ENCODE results near the gene ZSWIM6. TPM values are rescaled to one million over a fixed set of nuclear protein-coding genes. Genes with fewer than 3 reads are reported as not detected.

The ZSWIM6 gene
- total RNA-seq, 1 experiment from 2014 or later = 3.2 TPM

DNA sequence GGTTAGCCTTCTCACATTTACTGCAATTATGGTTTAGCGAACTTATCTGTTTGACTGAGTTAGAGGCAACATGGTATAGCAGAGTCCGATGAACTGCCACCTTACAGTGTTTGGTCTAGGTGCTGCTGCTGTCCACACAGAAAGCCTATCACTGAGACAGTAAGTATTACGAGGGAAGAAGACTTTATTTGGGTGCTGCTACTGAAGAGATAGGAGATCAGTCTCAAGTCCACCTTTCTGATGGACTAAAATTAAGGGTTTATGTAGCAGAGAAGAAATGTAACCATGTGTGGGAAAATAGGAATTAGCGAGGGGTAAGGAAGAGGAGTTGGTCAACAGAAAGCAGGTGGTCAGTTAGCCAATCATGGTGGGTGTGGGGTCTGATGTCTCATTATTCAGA lies 109.7 kb downstream of the ZSWIM6 start:
- DNase-seq (ENCODE audit: low spot score) = no peak

DNA sequence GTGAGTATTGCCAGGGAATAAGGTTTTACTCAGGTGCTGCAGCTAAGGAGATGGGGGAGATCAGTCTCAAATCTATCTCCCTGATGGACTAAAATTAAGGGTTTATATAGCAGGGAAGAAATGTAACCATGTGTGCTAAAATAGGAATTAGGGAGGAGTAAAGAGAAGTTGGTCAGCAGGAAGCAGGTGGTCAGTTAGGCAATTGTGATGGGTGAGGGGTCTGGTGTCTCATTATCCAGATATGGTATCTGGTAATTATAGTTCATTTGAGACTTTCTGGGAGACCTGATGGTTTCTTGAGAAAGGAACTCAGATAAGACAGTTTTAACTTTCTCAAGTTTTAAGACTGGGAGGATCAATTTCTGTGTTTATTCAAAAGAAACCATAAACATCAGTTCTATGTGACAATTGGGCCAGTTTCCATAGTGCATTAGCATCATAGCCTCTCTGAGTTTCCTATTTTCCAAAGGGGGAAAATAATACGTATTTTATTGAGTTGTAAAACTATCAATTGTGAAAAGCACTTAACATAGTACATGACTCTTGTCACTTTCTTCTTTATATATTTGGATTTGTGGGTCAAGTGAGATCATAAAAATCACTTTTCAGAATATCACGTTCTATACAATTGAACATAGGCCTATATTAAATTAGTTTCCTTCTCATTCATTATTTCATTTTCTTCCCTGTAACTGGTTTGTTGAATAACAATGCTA lies 115.9 kb downstream of the ZSWIM6 start:
- DNase-seq (ENCODE audit: low spot score) = no peak

DNA sequence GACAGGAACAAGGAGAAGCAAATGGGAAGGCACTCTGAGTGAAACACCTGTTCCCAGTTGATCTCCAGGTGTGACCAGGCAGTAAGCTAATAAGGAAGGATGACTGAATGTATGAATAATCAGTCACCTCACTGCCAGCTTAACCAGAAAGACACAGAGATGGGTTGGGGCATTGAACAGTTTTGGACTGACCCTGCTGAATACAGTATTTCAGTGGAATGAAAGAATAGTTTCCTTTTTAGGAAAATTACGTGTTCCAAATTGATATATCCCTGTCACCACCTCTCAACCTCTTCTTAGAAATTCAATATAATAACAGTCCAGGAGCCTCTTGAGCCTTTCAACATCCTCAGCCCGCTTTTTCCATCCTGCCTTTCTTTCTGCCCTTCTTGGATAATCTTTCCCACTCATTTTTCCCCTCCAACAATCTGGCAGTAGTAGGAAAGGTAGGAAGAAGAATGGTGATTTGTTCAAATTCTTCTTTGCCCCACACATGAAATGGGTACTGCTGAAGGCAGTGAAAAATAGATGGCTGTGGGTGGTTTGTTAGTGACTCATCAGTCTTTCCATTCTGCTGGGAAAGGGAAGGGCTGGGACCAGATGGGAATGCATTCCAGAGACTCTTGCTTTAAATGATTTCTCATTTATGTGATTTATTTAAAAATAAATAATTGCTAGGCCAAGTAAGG lies 117.9 kb downstream of the ZSWIM6 start:
- peak; percentile 57 for DNase-seq (ENCODE audit: low spot score)

GRCh38 chr5:61450493-61451279 lies 118.6 kb downstream of the ZSWIM6 start:
- no peak for DNase-seq (ENCODE audit: low spot score)

DNA sequence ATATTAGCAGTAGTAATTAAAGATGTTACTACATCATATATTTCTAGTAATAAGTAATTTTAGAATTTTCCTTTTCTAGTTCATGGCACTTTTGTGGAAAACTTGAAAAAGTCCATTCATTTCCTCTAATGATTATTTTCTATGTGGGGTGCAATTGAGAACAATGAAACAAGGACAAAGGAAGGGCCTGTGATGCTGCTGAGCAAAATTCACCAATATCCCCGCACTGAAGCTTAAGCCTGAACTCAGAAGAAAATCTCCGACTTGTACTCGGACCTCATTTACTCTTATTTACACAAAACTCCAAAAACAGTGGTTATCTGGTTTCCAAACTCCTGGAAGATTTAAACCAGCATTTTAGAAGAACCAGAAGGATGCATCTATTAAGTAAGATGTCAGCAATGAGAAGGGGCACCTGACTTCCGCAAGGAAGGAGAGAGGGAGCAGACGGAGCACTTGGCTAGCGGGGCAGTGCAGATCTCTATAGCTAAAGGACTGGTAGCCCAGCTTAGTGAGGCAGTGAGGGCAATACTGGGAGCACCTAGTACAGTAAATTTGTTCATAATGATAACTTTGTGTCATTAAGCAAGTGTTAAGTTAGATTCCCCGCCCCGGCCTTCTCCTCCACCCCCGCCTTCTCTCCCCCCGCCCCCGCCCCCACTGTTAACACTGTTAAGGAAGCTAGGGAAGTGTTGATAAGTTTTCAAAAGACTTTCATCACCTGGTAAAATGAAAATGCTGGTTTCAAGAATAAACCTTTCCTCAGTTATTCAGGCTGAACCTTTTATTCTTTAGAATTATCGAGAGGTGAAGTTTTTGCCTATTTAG lies 123.3 kb downstream of the ZSWIM6 start:
- DNase-seq (ENCODE audit: low spot score) = no peak

- DNase-seq (ENCODE audit: low spot score) = no peak
These were observed 128.4 kb downstream of the ZSWIM6 start for GRCh38 chr5:61460471-61460870.

- peak; percentile 14 for DNase-seq (ENCODE audit: low spot score)
These were observed 129.4 kb downstream of the ZSWIM6 start for GRCh38 chr5:61461417-61461816.

- DNase-seq (ENCODE audit: low spot score) = no peak
These were observed 129.9 kb downstream of the ZSWIM6 start for GRCh38 chr5:61461926-61462325.

DNA sequence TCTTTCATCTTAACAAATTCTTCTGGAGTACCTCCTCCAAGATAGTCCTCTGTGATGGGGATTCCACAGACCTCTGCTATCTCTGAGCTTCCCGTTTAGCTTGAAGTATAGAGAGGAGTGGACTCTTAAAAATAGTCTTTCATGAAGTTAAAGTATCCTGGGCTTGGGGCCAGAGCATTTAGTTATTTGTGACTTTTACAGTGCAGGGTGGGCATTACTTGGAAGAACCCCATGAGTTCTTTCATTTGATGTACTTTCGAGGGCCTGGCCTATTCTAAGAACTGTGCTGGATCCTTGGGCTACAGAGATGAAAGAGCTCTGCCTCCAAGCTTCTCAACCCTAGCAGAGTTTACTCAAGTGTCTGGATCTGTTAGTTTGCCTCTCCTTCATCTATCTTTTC lies 131.5 kb downstream of the ZSWIM6 start:
- DNase-seq (ENCODE audit: low spot score) = no peak

DNA sequence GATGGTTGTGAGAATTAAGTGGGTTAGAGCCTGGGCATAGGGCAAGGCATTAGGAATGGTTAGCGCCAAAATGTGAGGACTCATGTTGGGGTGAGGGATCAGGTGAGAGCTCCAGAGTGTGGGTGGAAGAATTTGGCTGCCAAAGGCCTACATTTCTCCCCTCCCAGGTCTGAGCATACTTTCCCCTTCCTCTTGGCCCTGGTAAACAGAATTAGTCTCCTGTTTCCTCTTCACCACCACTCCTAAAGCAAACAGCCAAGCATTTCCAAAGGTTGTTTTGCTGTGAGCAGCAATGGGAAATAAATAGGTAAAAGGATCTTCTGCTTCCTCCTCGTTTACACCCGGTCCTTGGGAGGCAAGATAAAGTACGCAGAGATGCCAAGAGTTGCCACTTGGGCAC lies 132.5 kb downstream of the ZSWIM6 start:
- peak; percentile 27 for DNase-seq (ENCODE audit: low spot score)

GRCh38 chr5:61465066-61465465 lies 133.0 kb downstream of the ZSWIM6 start:
- no peak for DNase-seq (ENCODE audit: low spot score)

DNA sequence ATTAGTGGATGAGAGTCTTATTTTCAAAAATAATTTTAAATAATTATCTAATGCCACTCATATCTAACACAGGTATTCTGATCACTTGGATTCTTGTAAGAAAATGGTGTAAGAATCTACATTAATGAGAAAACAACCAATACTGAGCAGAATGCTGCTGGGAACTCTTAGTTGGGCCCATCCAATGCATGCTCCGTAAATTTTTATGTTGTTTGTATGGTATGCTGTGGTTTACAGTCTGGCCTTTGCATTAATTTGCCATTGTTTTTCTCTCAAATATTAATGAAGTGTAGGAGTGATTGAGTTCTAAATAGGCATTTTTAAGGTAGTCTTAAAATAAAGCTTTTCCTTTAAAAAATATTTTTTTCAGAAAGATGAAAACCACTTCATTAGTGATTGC lies 133.4 kb downstream of the ZSWIM6 start:
- no peak for DNase-seq (ENCODE audit: low spot score)

GRCh38 chr5:61466017-61466416 lies 134.0 kb downstream of the ZSWIM6 start:
- DNase-seq (ENCODE audit: low spot score) = no peak

GRCh38 chr5:61467766-61468482 lies 135.9 kb downstream of the ZSWIM6 start:
- DNase-seq (ENCODE audit: low spot score) = peak; percentile 16

DNA sequence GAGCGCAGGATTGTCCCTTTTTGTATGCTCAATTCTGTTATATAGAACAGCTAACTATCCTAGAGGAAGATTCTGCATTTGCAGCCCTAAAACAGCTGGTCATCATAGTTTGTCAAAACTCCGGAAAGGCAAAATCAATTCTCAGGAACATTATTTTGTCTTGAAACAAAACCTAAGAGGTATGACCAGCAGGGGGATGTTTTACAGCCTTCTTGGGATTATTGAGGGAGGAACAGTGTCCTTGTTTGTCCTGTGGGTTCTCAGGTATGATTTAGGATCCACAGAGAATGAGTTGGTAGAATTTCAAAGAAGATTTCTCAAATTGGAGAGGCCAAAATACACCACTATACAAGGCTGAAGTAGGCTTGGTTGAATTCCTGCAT lies 136.4 kb downstream of the ZSWIM6 start:
- DNase-seq (ENCODE audit: low spot score) = no peak

DNA sequence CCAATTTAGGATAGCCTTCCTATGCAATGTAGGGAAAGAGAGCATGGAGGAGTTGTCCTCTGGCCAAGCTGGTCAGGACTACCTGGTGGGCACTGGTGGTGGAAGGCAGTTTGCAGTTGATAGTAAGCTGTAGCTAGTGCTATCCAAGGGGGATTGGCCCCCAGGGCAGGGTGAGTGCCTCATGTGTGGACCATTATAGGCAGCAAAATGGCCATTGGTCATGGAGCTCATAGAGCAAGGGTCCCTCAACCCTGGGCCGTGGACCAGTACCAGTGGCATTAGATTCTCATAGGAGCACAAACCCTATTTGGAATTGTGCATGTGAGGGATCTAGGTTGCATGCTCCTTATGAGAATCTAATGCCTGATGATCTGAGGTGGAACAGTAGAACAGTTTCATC lies 139.3 kb downstream of the ZSWIM6 start:
- no peak for DNase-seq (ENCODE audit: low spot score)

GRCh38 chr5:61472172-61472958 lies 140.3 kb downstream of the ZSWIM6 start:
- DNase-seq (ENCODE audit: low spot score) = no peak

- no peak for DNase-seq (ENCODE audit: low spot score)
These were observed 142.7 kb downstream of the ZSWIM6 start for GRCh38 chr5:61474746-61475145.

DNA sequence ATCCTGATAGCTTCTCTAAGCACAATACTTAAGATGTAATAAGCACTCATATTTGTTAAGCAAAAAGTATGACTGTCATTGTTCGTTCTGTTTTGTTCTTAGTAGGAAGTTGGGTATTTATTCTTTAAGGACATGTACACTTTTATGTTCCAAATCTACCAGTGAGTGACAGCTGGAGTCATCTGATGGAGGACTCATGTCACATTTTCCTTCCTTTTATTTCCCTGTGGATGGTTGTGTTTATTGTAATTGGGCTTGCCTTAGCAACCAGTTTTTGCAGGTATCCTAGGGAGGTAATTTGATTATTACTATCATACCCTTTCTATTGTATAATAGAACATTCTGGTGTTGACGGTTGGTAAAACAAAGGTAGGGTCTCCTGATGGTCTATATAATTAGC lies 145.7 kb downstream of the ZSWIM6 start:
- no peak for DNase-seq (ENCODE audit: low spot score)
